GM21619 (cell line): Measurements from ENCODE around the gene TEAD1.

Experiments
- ATAC-seq: cut with Tn5 transposase; IDR thresholded peaks from one replicate; pipeline ENCODE4 v1.9.1; 2021; ENCODE audit not compliant: unreplicated experiment

TEAD1 gene

DNA sequence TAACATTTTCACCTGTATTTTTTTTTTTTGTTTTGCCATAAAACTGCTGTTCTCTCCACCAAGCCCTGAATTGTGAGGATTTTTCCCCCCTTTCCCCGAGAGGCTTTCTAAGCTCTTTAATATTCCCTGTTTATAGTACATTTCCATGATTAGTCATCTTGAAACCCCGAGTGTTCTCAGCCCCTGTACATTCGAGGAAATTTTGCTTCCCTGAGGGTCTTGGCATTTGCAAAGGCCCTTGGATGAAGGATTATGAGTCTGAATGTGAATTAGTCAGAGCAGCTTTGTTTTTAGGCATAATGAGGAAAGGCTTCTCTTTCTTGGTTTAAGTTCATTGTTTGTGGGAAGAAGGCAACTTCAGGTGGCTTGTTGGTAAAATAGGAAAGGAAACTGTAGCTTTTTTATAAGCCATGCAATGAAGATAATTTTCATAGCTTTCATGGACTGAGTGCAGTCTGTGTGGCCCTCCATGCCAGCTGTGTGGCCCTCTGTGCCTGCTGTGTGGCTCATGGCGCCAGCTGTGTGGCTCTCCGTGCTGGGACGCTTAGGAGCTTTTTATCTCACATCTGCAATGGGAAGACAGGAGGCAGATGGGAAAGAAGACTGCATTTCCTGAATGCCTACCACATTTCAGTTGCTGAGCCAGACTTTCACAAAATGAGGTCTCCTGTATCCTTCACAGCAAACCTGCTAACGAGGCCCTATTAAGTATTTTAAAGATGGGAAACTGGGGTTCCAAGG is 129.0 kb downstream of the TEAD1 start:
- ATAC-seq, result no peak

DNA sequence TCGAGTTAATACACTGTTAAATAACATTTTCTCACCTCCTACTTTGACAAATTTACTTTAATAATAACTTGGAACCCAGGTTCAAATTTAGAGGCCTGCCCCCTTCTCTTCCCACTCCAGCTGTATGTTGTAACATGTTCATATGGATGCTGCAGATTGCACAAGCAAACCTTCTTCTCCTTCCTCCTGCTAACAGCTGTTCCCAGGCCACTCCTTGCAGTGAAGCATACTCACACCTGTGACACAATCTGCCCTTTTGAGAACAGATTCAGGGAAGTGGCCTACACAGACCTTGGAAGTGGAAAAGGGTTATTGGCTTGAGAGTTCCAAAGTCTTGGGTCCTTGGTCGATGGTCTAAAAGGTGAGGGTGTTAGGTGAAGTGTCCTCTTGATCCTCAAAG is 131.9 kb downstream of the TEAD1 start:
- no peak for ATAC-seq

DNA sequence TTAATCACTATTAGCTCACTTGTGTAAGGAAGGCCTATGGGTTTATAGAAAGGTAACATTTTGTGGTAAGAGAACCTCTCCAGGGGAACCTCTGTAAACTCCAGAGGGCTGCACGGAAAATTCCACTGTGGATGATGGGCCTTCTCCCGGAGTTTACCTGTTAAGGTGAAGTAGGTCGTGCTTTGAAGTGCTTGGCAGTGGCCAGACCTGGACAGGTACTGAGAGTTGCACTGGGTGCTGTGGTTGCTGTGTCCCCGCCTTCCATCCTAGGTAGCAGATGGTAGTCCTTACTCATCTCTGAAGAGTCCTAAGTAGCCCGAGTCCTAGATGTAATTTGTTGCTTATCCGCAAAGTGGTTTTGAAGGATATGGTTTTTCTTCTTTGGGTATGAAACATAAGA is 133.4 kb downstream of the TEAD1 start:
- ATAC-seq, result no peak

DNA sequence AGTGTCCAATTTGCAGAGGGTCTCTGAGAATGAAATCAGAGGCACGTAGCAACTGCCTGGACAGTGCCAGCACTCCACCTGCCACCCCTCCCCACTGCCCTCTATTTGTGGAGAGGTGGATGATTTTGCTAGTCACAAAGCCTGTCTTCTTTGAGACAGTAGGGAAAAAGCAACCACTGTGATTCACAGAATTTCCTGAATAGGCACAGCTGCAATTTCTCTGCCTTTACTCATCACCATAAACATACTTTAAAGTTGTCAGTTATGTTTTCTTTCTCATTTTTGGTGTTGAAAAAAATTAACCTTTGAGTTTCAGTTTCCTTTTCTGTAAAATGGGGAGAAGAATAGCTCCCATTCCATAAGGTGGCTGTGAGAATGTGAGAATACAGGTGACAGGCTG is 134.3 kb downstream of the TEAD1 start:
- ATAC-seq, result no peak

DNA sequence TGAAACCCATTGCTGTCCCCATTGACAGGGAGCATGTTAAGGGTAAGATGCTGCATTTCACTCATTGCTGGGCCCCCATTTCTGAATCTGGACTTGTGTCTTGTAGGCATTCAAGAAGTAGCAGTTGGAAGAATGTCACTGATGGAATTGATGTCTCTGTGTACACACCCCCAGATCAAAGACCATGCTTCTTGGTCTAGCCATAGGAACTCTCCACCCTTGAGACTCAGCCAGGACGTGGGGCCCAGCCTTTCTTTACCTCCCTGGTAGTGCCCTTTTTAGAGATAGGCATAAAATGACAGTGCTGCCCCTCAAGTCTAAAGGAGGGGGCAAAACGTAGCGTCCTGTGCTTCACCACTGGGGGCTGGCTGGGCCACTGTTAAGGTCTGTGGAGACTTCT is 135.1 kb downstream of the TEAD1 start:
- ATAC-seq, result no peak

DNA sequence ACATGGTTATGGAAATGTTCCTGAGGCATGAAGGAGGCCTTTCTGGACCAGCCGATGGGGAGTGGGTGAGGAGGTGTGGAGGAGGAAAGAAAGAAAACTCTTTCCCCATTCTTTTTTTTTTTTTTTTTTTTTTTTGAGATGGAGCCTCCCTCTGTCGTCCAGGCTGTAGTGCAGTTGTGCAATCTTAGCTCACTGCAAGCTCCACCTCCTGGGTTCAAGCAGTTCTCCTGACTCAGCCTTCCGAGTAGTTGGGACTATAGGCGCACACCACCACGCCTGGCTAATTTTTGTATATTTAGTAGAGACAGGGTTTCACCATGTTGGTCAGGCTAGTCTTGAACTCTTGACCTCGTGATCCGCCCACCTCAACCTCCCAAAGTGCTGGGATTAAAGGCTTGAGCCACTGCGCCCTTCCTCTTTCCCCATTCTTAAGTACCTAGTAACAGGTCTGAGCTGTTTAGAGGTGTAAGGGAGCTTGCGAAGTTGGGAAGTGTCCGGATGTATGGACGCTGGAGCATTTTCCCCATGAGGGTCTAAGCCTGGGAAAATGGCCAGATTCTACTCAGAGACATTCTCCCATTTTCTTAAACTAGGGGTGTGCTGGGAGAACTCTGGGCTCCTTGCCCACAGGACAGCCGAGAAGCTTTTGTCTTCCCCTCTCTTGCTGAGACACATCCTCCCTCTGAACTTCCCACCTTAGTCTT is 135.8 kb downstream of the TEAD1 start:
- no peak for ATAC-seq

GRCh38 chr11:12810568-12810894 is 136.3 kb downstream of the TEAD1 start:
- ATAC-seq, result no peak

GRCh38 chr11:12811861-12812260 is 137.6 kb downstream of the TEAD1 start:
- ATAC-seq, result no peak

GRCh38 chr11:12812849-12813248 is 138.6 kb downstream of the TEAD1 start:
- no peak for ATAC-seq

DNA sequence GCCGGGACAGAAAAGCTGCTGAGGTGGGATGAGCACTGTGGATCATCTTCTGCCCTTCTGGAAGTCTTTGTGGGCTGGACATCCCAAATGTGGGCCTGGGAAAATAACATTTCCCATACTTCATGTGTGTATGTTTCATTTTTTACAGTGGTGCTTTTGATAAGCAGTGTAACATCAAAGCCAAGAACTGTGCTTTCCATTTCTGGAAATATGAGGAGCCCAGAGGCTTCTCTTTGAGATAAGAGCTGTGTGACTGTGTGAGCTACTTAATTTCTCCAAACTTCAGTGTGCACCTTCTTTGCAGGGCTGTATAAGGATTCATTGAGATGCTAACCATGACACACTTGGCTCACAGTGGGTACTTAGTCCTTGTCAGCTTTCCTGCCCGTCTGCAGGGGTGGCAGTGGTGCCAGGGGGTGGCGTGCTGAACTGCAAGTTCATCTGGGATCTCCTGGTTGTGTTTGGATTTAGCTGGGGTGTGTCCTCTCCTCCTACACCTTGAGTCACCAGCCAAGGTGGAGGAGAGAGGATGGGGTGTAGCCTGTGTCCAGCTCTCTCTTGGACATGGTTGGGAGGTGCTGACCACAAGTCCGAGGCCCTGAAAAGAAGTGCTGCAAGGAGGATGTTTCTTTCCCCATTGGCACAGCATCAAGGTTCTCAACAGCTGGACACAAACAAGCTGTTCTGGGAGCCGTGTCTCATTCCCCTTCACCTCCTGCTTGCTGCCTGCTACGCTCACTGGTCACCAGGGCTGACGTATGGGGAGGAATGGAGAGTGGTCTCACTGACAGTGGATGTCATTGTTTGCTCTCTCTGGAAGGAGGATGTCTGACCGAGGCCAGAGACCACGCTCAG is 139.4 kb downstream of the TEAD1 start:
- ATAC-seq, result no peak

GRCh38 chr11:12815129-12815480 is 140.9 kb downstream of the TEAD1 start:
- no peak for ATAC-seq

DNA sequence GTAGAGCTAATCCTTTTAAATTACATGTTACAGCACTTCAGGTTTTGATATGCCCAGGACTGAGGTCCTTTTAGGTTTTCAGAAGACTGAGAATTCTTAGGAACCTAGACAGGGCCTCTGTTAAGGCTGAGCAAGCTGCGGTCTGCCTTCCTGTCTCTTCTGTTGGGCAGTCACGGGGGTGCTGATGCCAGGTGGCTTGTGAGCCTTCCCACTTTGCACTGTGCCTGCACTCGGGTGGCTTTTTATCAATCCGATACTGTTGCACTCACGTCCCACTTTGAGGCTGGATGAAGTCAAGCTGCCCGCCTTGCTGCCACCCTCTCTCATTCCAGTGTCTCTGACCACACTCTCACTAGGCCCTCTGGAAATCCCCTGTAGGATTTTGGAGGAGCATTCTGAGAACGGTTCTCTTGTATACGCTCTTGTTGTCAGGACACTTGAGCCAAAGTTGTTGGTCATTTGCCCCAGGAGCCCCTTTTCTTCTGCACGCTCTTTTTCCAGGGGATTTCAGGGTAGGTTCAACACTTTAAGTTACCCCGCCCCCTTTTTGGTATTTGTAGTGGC is 141.8 kb downstream of the TEAD1 start:
- ATAC-seq, result no peak

GRCh38 chr11:12817681-12818332 is 143.6 kb downstream of the TEAD1 start:
- ATAC-seq, result no peak

GRCh38 chr11:12818333-12819015 is 144.3 kb downstream of the TEAD1 start:
- ATAC-seq, result no peak

DNA sequence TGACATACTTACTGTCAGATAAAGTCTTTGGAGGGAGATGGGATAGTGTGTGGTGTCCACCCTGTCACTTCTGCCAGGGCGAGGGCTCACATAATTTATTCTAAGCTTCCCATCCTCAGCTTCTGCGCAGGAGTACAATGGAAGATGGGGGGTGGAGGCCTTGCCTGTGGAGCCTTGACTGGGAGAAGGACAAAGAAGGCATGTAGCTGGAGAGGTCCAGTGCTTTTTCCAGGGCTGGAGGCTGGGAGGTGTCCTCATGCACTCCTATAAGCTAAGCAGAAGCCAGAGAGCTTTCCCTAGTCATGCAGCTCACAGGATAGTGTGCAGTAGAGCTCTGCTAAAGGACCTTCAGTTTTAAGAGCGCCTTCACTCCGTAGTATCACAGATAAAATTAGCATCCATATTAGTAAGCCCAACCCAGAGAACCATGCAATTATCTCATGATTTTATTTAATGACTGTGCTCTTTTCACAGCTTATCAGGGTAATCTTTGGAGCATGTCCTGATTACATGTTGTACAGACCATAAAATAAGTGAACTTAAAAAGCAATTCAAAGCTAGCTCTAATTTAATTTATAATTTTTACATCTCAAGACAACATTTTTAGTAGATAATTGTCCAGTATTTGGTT is 148.3 kb downstream of the TEAD1 start:
- ATAC-seq, result no peak

DNA sequence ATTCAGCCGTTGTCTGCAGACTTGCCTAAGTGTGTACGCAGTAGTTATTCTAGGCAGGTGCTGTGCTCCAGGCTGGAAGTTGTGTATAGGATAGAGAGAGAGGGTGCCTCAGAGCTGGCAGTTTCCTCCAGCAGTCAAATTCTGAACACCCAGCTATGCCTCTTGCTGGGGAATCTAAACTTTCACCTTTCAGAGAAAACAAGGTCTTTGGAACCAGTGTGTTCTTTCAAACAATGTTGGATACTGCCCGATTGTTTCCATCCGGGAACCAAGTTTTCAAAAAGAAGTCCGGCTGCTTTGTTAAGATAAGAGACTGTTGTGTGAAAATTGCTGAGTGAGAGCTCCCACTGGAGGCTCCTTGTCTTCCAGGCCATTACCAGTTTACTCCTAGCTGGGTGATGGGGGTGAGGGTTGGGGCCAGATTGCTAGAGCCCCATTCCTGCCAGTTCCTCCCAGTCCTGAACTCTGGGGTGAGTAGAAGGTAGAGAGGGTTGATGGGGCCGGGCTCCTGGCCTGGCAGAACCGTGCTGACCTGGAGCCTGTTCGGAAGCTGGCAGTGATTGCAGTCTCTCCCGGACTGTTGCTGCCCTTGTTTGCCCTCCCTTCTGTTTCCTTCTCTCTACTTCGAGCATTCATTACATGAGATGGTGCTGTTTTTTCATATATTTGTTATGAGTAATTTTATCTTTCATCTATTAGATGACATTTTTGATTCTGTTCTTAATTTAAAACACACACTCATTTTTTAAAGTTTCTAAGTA is 150.2 kb downstream of the TEAD1 start:
- no peak for ATAC-seq

- ATAC-seq, result no peak
Measured at GRCh38 chr11:12826441-12826840, 152.2 kb downstream of the TEAD1 start.

DNA sequence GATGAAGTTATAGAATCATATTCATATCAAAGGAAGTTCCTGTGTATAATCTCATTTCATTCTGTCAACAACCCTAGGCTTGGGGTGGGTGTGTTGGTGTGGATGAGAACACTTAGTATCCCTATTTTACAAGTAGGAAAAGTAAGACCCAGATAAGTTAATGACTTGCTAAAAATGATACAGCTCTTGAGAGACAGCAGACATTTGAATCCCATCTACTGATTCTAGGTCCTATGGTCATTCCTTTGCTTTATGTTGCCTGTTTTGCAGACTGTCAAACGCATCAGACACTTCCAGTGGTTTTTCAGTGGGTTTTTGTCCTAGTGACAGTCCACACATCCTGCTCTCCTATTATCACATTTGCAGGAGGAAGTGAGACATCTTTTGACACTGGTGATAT is 153.1 kb downstream of the TEAD1 start:
- ATAC-seq, result no peak
